Stimulated activated CD8-positive, alpha-beta memory T cell treated with anti-CD3 and anti-CD28 coated beads, Interleukin-4, amount 100 ng/mL, for 4 hours (primary cell): ENCODE results near the gene RESP18.

Experiments used
- DNase-seq, 2 donors: peaks; one replicate each; pipeline ENCODE4 v3.0.0-alpha.2; 2020; ENCODE audit warnings: low read depth in 2 of 2, low spot score in 1 of 2

RESP18 gene

DNA sequence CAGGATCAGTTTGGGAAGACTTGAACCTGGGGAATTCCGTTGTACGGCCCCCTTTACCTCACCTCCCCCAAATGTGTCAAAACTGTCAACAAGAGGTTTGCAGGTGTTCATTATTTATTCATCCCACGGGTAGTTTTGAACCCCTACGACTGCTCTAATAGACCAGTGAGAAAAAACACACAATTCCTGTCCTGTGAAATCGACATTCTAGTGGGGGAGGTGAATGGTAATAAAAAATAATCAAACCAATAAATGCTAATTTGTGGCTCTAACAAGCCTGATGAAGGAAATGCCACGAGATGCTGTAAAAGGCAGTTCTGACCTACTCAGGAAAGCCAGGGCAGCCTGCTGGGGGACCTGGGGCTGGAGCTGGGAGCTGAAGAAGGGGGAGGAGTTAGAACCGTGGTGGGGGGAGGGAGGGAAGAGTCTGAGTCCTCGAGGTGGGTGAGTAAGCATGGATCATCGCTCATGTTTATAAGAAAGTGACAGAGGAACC lies 53.8 kb downstream of the RESP18 start:
- DNase-seq: no peak

DNA sequence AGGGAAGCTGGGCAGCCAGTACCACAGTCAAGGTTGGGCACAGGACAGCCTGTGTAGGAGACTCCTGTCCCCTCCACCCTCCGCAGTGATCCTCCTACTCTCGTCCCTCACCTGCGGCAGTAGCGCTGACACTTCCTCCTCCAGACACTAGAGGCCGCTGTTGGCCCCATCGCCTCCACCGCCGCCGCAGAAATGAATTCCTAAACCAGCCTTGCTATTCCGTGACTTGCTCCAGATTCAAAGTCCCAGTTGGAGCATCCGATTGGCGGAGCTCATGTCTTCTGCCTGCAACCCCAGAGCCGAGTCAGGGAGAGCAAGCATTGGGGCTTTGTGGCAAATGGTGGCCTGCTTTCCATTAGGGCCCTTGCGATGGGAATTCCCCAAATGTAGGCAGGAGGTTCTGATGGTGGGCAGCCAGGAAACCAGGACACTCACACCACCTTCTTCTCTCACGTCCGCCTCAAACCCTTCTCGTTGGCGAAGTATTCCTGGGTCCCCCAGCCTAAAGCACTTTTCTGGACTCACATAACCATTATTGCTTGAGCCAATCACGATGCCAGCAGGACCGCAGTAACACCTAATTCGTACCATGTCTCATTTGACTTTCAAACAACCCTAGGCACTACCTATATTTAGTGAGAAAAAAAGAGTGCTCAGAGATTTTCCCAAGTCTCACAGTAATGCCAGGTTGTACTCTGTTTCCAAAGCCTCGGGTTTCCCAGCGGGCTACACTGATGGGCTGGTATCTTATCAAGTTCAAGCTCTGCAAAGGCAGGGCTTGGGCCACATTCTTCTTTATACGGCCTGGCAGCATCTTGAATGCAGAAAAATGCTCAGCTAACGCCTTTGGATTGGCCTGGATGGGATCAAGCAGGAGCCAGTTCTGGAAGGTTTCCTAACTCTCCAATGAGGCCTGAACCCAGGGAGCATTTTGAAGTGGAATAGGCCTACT lies 54.6 kb downstream of the RESP18 start:
- peak; percentile 52 to 58 for DNase-seq
